NCI-H1048 (cell line): ENCODE results near the gene SVBP.

Experiments
- DNase-seq: peaks from one replicate; lab custom pipeline; 2025; lab: John Stamatoyannopoulos, UW

Gene SVBP

GRCh38 chr1:42765269-42765668, 51.9 kb downstream of the SVBP start:
- no peak for DNase-seq

- DNase-seq = no peak
Observed at GRCh38 chr1:42762269-42762668, 54.9 kb downstream of the SVBP start.

GRCh38 chr1:42761567-42761966, 55.6 kb downstream of the SVBP start:
- no peak for DNase-seq

GRCh38 chr1:42759114-42759513, 58.1 kb downstream of the SVBP start:
- DNase-seq = no peak

- no peak for DNase-seq
Observed at GRCh38 chr1:42758641-42759040, 58.6 kb downstream of the SVBP start.

- DNase-seq = no peak
Observed at GRCh38 chr1:42757892-42758275, 59.3 kb downstream of the SVBP start.
